ENCODE data around the gene CAMKMT. TPM values are rescaled to one million over a fixed set of nuclear protein-coding genes. Genes with fewer than 3 reads are reported as not detected.

The CAMKMT gene
- total RNA-seq, 2 experiments from 2014 or later, result 25.7 to 27.4 TPM

DNA sequence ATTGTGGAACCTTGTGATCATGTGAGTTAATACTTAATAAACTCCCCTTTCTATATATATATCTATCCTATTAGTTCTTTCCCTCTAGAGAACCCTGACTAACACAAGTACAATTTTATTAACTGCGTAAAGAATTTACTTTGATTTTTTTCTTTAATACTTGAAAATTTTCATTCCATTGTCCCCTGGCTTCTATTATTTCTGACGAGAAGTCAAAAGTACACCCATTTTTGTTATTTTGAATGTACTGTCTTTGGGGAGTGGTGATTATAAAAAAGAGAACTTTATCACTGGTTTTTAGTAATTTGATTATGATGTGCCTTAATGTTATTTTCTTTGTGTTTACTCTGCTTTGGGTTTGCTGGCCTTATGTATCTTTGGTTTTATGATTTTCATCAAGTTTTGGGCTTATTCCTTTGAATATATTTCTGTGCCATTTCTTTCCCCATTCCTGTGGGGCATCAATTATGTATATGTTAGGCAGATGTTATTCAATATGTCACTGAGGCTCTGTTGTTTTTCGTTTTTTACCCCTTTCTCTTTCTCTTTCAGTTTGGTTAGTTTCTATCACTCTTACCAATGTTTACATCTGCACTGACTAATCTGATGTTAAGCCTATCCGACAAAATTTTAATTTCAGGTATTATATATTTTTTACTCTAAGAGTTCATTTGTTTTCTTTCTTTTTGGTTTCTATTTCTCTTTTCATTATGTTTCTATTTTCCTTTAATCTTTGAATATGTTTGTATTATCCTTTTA, 271.4 kb downstream of the CAMKMT start:
- Histone ChIP-seq H3K9me3 (ENCODE audit: low read length) (no peaks in the 10 kb centered on the region), H3K4me1 (ENCODE audit: insufficient read depth, low read length, poor library complexity, severe bottlenecking) (no peaks in the 10 kb centered on the region), H2AFZ (ENCODE audit: low read length) (no peak overlapping the region), H3K79me2 (ENCODE audit: insufficient read depth, low read depth, low read length) (no peaks in the 10 kb centered on the region), H3K27ac (ENCODE audit: low read depth, low read length, poor library complexity, severe bottlenecking) (no peak overlapping the region), H3K9me2 (ENCODE audit: insufficient read depth, low read length) (no peaks in the 10 kb centered on the region), H4K20me1 (ENCODE audit: insufficient read depth, low read length) (no peaks in the 10 kb centered on the region), H3K4me2 (ENCODE audit: low read length) (no peak overlapping the region), H3K4me3 (ENCODE audit: low read depth, low read length, poor library complexity, severe bottlenecking) (no peak overlapping the region), H3K36me3 (ENCODE audit: insufficient read depth, low read length) (no peaks in the 10 kb centered on the region)
- POLR2A ChIA-PET, result no interaction called here
- DNase-seq (ENCODE audit: low spot score), result no peak
- CTCF ChIA-PET (ENCODE audit: unreplicated experiment), result no interaction called here
- no TSS peak for BruUV-seq (replicated peaks)
- no peak for TF ChIP-seq EZH2phosphoT487 (IDR thresholded peaks at IDR 0.05; ENCODE audit: borderline replicate concordance, low read depth, low read length)
- no peak for TF ChIP-seq CTCF (conservative IDR thresholded peaks at IDR 0.05; ENCODE audit: low read length)
- intact Hi-C loops (cut with micrococcal nuclease; ENCODE audit: unreplicated experiment), result no loop called here

- Histone ChIP-seq H3K79me2 (ENCODE audit: insufficient read depth, low read depth, low read length) (no peaks in the 10 kb centered on the region), H3K4me2 (ENCODE audit: low read length) (no peak overlapping the region), H3K4me3 (ENCODE audit: low read depth, low read length, poor library complexity, severe bottlenecking) (no peak overlapping the region), H3K4me1 (ENCODE audit: insufficient read depth, low read length, poor library complexity, severe bottlenecking) (no peaks in the 10 kb centered on the region), H3K9me3 (ENCODE audit: low read length) (no peaks in the 10 kb centered on the region), H4K20me1 (ENCODE audit: insufficient read depth, low read length) (no peaks in the 10 kb centered on the region), H3K9me2 (ENCODE audit: insufficient read depth, low read length) (no peaks in the 10 kb centered on the region), H3K36me3 (ENCODE audit: insufficient read depth, low read length) (no peaks in the 10 kb centered on the region), H3K27ac (ENCODE audit: low read depth, low read length, poor library complexity, severe bottlenecking) (no peak overlapping the region), H2AFZ (ENCODE audit: low read length) (no peak overlapping the region)
- no peak for DNase-seq (ENCODE audit: low spot score)
- intact Hi-C loops (cut with micrococcal nuclease; ENCODE audit: unreplicated experiment), result no loop called here
- CTCF ChIA-PET (ENCODE audit: unreplicated experiment), result no interaction called here
- POLR2A ChIA-PET, result interaction anchor here (0.6 kb wide), 2 partner anchors 129 to 369 kb away, joined by 3 to 5 read pairs; no protein-coding TSS in a partner anchor
- no peak for TF ChIP-seq EZH2phosphoT487 (IDR thresholded peaks at IDR 0.05; ENCODE audit: borderline replicate concordance, low read depth, low read length)
- no peak for TF ChIP-seq CTCF (conservative IDR thresholded peaks at IDR 0.05; ENCODE audit: low read length)
- BruUV-seq (replicated peaks), result no TSS peak
Observed at GRCh38 chr2:44635725-44636124, 274.0 kb downstream of the CAMKMT start.

DNA sequence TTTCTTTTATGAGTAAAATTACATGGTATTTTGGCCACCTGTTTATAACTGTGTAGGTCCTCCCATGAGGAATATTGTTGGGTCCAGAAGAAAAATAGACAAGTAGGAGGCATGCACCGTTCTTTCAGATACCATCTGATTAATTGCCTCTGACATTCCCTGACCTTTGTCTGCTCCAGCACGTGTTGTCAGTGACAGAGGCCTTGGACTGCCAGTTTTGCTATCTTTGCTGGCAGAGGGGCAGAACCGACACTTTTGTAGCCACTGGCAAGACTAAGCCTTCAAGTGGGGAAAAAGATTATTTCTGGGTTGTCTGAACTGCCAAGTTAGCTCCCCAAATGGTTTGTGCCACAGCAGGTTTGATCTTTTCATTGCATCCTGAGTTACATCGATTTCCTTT, 276.9 kb downstream of the CAMKMT start:
- TF ChIP-seq EZH2phosphoT487 (IDR thresholded peaks at IDR 0.05; ENCODE audit: borderline replicate concordance, low read depth, low read length) (no peak), CTCF (conservative IDR thresholded peaks at IDR 0.05; ENCODE audit: low read length) (no peak)
- no peaks in the 10 kb centered on the region for H3K36me3 ChIP-seq (ENCODE audit: insufficient read depth, low read length)
- H3K4me2 ChIP-seq (ENCODE audit: low read length), result no peak overlapping the region
- CTCF ChIA-PET (ENCODE audit: unreplicated experiment), result no interaction called here
- H2AFZ ChIP-seq (ENCODE audit: low read length), result no peak overlapping the region
- H4K20me1 ChIP-seq (ENCODE audit: insufficient read depth, low read length), result no peaks in the 10 kb centered on the region
- H3K9me2 ChIP-seq (ENCODE audit: insufficient read depth, low read length), result no peaks in the 10 kb centered on the region
- H3K4me3 ChIP-seq (ENCODE audit: low read depth, low read length, poor library complexity, severe bottlenecking), result no peak overlapping the region
- no peak for DNase-seq (ENCODE audit: low spot score)
- H3K79me2 ChIP-seq (ENCODE audit: insufficient read depth, low read depth, low read length), result no peaks in the 10 kb centered on the region
- H3K9me3 ChIP-seq (ENCODE audit: low read length), result no peaks in the 10 kb centered on the region
- no TSS peak for BruUV-seq (replicated peaks)
- H3K4me1 ChIP-seq (ENCODE audit: insufficient read depth, low read length, poor library complexity, severe bottlenecking), result no peaks in the 10 kb centered on the region
- intact Hi-C loops (cut with micrococcal nuclease; ENCODE audit: unreplicated experiment), result no loop called here
- H3K27ac ChIP-seq (ENCODE audit: low read depth, low read length, poor library complexity, severe bottlenecking), result no peak overlapping the region
- POLR2A ChIA-PET, result no interaction called here
